Choroid plexus epithelial cell (primary cell): ENCODE results near the gene FSTL5.

Experiments used
- DNase-seq: peaks from one replicate; pipeline ENCODE4 v3.0.0-alpha.2; 2010; ENCODE audit warnings: low read depth
- H3K4me3 ChIP-seq: 2 replicates; pipeline ENCODE4 v1.5.1; 2011; ENCODE audit warnings: low read depth, mild to moderate bottlenecking, control low read depth, low read length, moderate library complexity
- CTCF ChIP-seq: conservative IDR thresholded peaks from 2 replicates; pipeline ENCODE4 v1.5.1; 2011; ENCODE audit warnings: low read depth, mild to moderate bottlenecking, control low read depth, inconsistent platforms, low read length, moderate library complexity

The FSTL5 gene

GRCh38 chr4:162102713-162103112 lies 61.1 kb downstream of the FSTL5 start:
- no peak for DNase-seq
- no peak overlapping the region for H3K4me3 ChIP-seq
- TF ChIP-seq CTCF: no peak

- H3K4me3 ChIP-seq: no peak overlapping the region
- DNase-seq: no peak
- TF ChIP-seq CTCF: no peak
These were observed 62.5 kb downstream of the FSTL5 start for GRCh38 chr4:162101337-162101736.

DNA sequence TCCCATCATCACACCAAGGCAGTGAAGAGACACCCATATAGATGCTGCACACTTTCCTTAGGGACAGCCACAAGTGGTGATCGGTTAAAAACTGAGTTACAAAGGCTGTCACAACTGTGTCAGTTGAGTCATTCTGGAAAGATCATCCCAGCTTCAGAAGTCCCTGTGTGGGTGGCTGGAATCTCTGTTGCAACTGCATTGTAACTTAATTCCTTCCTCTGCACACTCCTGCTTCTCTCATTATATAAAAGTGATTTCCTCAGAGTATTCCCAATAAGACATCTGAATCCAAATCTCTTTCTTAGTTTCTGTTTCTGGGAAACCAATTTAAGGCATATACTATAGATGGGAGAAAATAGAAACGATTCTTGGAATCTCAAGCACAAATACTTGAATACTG lies 88.1 kb downstream of the FSTL5 start:
- H3K4me3 ChIP-seq: no peak overlapping the region
- DNase-seq: peak; percentile 24
- TF ChIP-seq CTCF: no peak

GRCh38 chr4:162061214-162061613 lies 102.6 kb downstream of the FSTL5 start:
- TF ChIP-seq CTCF: no peak
- DNase-seq: peak; percentile 70
- H3K4me3 ChIP-seq: no peak overlapping the region

GRCh38 chr4:162059656-162060055 lies 104.1 kb downstream of the FSTL5 start:
- DNase-seq: no peak
- no peak for TF ChIP-seq CTCF
- H3K4me3 ChIP-seq: no peak overlapping the region

- peak; percentile 23 for DNase-seq
- no peak overlapping the region for H3K4me3 ChIP-seq
- TF ChIP-seq CTCF: no peak
These were observed 106.8 kb downstream of the FSTL5 start for GRCh38 chr4:162056990-162057389.

DNA sequence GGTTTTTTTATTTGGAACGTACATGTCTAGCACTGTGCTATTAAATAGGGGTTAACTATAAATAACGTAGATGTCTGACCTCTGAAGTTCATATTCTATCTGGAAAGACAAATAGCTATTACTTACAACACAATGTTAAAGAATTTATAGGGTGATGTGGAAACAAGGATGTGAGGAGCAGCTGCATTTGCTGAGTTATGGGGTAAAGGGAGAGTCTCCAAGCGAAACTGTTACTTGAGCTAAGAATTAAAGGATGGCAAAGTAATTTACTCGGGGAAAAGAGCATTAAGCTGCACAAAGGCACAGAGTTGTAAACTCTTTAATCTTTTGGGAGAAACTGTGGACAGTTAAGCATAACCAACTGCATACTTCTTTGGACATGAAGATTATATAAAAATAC lies 117.7 kb downstream of the FSTL5 start:
- H3K4me3 ChIP-seq: no peak overlapping the region
- no peak for TF ChIP-seq CTCF
- DNase-seq: no peak
